Measurements from ENCODE around the gene SLC25A21.

Gene SLC25A21

DNA sequence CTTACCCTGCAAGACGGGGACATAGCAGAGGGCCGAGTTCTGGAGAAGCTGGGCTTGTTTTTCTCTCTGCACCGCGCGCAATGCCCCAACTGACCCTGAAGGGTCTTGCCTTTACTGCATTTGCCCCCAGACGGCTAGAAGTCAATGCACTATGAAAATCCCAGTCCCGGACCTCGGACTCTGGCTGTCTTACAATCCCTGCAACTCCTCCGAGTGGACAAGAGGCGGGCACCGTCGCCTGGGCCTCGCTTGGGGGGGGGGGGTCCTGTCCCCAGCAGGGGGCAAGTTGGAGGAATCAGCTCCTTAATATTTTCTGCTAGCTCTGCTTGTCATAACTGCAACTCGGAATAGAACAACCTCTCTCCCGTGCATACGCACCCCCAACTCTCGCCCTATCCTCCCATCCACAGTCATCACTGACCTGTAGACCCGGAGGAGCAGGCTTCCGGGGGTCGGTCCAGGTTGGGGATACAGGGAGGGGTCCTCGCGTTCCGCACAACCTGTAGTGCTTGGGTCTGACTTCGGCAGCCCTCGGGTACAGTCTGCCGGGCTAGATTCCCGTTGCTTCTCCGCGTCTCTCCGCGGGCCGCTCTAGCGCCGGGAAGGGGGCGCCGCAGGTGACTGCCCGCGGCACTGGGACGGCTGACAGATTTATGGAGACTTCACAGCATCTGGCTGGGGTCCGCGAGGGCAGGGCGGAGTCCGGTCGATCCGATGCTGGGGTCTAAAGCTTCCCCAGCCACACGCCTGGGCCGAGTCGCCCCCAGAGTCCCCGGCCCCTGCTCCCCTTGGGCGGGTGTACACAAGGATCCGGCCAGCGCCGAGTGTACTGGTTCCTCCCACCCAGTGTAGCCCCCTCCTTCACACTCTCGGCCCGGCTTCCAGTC, 514.0 kb downstream of the SLC25A21 start:
- no peak for DNase-seq

DNA sequence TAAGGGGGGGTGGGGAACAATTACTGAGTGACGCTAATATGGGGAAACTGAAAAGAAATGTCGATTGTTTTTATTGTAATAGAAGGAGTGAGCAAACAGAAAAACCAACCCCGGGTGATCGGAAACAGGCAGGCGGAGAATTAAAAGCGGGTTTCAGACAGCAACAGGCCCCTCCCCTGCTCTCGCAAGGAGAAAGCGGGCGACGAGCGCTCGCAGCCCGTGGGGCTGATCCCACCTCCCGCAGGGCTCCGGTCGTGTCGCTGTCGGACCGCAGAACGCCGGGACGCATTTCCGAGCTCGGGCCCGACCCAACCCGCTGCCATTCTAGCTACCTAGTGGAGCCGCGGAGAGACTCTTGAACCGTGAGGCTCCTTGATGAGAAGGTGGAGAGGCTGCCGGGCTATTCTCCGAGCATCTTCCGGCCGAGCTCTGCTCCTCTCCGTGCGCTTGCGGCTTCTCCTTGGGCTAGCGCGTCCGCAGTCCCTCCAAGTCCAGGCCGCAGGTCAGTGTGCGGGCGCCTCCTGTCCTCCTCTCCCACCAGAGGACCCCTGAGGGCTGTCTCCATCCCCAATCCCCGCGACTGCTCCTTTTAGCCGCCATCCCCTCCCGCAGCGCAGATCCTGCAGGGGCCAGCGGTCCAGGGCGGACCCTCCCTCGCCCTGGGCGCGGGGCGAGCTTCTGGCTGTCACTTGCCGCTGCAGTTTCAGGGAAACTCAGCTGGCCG, 514.8 kb downstream of the SLC25A21 start:
- DNase-seq: no peak

DNA sequence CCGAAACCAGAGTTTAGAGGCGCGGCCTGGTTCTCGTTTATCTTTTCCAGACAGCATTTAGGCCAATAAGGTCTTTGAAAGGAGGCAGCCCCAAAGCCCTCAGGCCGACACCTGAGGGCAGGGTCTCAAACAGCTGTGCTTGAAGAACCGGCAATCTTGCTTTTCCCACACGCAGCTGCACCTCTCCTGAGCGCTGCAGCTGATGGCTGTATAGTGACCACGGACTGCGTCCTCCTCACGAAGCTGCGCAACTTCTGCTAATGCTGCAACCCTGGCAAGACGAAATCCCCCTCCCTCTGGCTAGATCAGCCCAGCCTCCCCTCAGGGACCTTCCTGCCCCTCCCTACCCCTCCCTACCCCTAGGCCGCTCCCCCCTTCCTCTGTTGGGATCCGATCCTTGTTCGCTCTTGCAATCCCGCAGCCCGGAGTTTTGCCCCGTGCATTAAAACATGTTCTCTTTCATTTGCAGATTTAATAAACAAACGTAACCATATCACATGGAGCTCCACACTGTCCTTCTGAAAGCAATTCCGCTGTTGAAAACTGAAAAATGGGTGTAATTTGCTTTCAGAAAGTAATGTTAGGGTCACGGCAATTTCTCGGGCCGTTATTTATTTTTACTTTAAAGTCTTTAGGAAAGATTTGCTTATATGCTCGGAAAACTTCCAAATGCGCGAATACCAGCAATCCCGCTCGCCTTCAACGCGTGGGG, 515.6 kb downstream of the SLC25A21 start:
- DNase-seq: no peak

DNA sequence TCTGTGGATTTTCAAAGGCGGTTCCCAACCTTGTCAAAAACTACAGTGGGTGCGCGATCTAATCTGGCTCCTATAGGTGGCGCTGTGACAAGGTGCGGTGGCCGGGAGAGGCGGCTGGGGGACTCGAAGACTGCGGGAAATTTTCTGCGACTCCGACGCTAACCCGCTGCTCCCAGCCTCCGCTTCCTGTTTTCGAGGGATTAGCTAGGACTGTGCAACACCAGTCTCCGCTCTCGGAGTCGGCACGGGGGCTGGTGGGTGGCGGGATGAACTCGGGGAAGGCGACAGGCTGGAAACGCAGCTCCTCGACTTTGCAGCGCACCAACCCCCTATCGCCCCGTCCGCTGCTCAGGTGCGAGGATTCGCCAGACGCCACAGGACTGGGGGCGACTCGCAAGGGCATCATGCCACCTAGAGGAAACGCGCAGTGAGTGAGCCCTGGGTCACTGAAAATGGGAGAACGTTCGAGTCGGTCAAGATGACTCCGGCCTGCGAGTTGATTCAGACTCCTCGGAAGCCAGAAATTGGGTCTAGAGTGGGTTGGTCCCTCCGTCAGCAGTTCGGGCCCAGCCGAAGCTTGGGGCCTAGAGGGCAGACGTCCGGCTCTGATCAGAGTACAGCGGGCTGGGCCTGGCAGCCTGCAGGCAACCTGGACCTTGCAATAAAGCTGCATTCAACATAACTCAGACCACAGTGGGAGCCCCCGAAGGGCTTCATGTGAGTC, 516.3 kb downstream of the SLC25A21 start:
- no peak for DNase-seq

DNA sequence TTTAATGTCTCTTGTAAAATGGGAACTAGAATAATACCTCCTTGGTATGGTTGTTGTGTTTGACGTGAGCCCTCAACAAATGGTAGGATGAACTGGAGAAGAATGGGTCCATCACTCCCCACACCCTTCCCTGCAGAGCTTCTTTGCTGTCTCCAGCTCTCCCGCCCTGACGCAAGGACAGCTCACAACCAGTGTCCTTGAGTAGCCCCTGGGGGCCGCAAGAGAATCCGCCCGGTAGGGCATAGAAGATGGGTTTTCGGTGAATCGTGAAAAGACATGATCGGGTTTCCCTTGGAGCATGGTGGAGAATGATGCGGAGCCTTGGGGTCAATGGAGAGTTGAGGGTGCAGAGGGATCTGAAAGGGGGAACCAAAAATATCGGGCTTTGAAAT, 516.8 kb downstream of the SLC25A21 start:
- DNase-seq: no peak

DNA sequence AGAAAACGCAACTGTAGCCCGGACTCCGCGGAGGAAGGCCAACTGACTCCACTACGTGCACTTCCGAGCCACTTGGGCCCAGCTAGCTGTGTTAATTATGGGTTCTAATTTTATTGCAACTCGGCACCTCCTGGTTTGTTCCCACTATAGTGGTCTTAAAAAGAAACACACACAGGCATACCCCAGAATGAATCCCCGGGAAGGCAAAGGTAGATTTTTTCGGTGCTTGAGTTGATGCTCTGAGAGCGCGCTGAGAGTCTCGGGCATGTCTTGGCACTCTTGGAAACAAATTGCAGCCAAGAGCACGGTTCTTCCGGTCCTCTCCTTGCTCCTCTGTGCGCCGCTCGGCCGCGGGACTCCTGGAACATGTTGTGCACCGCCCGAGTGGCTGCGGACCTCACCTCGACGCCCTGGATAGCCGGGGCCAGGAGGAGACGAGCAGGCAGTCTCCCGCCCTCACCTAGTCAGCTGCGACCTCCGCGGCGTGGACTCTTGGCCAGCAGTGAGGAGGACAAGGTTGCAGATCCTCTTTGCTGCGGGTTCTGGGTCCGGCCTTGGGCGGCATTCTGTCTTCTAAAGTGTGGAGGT, 517.5 kb downstream of the SLC25A21 start:
- no peak for DNase-seq

DNA sequence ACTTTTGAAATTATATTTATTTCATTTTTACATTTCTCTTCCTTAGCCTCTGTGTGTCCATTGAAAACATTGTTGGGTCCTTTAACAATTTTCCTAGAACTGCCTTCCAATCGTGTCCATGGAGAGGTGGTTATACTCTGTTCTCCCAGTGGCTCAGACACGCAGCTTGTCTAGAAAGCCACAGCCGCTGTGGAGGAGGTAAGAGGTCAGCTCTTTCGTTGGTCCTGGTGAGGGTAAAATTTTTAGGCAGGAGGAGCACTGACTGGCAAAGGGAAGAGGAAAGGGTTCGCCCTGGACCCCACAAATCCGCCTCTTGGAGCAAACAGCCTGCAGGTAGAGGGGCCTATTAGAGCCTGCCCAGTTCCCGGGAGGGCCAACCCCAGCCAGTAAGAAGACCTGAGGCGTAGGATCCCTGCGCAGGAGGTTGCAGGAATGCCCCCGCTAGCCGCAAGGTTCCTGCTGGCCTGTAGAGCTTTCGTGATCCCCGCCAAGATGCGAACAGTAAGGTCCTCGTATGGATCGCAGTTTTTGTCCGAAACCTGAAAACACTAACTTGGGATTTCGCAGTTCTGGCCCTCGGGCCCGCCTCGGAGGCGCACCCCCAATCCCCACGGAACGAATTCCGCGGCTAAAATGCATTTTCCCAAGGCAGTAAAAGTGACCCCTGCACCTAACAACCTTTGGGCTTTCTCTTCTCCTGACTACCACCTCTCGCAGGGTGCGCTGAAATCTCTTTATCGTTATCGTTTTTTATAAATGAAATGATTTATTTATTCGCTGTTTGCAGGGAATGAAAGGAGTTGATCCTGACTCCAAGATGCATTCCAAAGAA, 518.2 kb downstream of the SLC25A21 start:
- DNase-seq: no peak

DNA sequence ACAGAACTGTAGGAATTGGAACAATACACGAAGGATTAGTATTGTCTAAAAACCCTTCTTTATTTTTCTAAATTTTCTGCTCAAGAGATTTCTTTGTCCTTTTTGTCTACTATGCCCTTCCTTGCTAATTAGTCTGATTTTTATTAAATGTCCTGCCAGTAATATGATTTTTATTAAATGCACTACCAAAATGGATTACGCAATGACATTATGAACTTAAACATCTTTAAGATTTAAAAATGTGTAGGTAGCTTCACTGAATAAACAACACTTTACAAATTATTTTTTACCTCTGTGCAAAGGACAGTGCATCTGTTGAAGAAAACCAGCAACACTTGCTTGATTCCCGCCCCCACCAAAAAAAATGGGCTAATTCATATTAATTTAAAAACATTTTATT, 519.0 kb downstream of the SLC25A21 start:
- DNase-seq: no peak

DNA sequence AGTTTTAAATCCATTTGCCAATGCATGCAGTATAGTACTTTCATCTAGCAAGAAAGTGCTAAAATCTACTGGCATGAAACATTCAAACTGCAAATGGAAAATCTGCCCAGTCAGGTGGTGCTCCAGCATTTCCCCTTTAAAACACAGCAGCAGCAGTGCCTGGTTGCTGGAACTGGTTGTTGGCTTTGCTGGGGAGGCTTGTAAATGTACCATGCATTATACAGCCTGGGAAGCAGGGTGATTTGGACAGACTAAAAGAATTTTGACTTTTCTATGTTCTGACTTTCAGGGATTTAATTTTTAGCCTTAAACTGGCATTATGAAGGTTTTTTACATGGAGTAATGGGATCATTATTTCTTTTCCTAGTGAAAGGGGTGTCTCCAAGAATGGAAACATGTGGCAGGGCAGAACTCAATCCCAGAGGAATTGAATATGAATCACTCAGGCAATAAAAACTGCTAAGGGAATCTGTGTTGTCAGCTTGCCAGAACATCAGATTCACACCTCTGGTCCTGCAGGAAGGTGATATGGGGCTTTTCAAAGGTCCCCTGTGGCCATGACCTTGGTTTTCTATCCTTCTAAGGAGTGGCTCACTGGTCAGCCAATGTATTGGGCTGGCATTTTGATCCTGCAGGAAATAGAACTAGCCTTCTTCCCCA, 519.7 kb downstream of the SLC25A21 start:
- DNase-seq: no peak

DNA sequence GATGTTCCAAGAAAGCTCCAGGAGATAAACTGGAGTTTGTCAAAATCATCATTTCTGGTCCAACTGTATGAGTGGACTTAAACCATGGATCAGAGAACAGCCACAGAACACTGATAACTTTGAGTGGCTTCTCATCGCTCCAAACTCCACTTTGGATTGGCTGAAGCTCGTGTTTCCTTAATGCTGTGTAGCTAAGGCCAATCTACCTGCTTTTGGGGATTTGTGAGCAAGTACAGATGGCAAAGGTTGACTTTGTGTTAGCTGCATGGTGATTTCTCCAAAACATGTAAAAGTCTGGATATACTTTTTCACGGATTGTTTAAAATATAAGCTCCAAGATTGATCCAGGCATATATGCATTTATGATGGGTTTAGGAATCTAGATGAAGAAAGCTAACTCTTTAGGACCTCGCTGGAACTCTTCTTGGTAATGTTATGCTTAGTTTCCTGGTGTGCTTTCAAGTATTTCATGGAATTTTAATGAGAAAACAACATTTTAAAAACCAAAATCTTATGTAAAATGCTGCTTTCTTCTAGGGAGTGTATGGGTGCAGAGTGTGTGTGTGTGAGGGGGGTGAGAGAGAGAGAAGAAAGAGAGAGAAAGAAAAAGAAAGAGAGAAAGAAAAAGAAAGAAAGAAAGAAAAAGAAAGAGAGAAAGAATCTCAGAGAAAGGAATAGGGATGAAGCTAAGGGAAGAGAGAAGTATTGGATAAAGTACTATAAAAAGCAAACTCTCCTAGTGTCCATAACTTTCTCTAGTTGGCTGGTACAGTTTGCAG, 522.3 kb downstream of the SLC25A21 start:
- DNase-seq: no peak

DNA sequence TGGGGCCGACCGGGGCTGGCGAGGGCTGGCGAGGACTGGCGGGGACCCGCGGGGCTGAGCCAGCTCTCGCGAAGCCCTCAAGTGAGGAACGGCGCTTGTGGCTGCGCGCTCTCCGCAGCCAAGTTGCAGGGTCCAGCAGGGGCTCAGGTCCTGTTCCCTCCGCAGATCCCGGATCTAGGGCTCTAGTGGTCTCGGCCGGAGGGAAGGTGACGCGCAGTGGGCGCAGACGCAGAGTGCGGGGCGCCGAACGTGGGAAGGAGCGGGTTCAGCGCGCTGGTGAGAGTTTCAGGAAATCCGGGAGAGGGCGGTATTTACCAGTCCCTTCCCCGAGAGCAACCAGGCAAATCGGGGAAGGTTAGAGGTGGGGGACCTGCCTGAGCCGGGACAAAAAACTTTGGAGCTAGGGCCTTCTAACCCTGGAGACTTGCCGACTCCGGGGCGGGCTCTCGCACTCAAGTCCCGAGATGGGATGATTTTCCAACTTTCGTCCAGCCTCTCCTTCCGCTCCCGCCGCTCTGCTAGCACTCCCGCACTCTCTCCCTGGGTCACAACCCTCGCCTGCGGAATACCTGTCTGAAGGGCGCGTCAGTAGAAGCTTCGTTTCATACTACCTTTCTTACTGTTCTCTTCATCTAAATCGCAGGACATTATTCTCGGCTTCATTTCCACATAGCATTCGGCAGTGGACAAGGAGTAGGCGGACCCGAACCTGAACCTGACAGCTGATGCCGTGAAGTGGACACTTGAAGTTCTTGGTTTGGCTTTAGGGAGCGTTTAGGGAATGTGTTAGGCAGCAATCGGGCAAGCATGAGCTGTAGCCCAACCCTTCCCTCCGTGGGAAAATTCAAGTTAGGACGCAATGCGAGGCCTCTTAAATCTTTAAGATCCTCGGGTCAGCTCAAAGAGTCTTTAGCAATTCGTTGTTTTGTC, 524.3 kb downstream of the SLC25A21 start:
- no peak for DNase-seq

DNA sequence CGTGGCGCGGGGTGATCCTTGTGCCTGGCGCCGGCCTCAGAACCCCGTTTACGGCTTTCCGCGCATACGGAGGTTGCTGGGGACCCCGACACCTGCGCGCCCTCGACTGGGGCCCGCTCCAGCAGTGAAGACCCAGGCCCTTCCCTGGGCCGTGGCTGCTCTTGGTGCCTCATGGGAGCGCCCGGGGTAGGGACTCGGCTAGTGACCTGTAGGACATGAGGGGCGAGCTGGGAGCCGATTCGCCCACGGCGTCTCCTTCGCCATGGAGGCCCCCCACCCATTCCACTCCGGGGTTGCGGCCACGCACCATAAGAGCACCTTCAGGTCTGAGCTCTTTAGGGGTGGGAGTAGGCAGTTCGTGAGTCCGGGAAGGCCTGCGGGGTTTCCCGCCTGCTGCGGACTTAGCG, 525.0 kb downstream of the SLC25A21 start:
- DNase-seq: no peak

DNA sequence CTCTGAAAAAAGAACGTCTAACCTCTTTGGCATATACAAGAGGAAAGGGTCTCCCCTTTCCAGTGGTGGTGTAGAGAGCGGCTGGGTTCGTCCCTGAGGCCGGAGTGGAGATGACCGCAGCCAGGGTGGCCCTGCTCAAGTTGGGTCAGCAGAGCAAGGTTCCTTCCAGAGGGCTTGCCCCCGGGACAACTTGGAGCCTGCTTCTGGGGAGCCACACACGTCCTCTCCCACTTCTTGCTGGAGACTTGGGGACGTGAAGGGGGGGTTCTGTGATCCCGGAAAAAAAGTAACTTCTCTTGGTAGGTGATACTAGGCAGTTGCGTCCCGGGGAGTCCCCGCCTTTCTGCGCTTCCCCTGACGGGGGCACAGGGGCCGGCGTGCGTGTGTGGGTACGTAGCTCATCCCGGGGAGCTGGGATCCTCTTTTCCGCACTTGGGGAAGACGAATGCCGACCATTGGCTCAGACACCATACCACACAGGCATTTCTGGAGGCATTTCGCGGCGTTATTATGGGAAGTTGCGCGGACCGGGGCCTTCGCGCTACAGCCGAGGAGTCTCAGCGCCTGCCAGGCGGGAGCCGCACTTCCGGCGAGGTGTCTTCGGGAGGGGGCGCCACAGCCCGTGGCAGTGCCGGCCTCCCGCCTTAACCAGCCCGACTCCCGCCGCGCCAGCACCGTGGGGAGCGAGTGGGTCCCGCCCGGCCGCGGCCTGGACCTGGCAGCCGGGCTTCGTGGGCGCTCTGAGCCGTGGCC, 525.6 kb downstream of the SLC25A21 start:
- DNase-seq: no peak

DNA sequence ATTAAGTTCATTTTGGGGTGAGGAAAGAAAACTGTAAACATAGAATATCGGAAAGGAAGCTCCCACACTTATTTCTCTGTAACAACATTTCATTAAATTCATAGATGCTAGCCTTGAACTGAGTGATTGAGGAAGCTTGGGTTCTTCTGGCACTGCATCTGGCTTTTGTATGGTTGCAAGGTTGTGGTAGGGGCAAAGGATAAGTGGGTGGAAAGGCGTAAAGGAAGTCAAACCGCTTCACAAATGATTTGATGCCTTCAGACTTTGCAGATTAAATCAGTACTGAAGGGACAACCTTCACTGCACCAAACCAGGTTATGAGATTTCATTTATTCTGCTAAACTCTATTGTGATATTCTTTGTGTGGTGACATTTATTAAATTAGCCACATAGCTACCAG, 538.8 kb downstream of the SLC25A21 start:
- DNase-seq: no peak
